Activated CD4-positive, alpha-beta T cell treated with anti-CD3 and anti-CD28 coated beads, Interleukin-2, amount 10 ng/mL, durations not matched to agents 24 days and 14 days (primary cell): ENCODE measurements around the gene EPHA4. TPM values are rescaled to one million over a fixed set of nuclear protein-coding genes. Genes with fewer than 3 reads are reported as not detected.

Experiments
- DNase-seq: peaks from one replicate; pipeline ENCODE4 v3.0.0; 2022
- H3K27ac Mint-ChIP-seq: one replicate; pipeline ENCODE4 v1.8.0; 2022; ENCODE audit warnings: mild to moderate bottlenecking, mixed read lengths
- H3K27me3 Mint-ChIP-seq: one replicate; pipeline ENCODE4 v1.8.0; 2022; ENCODE audit warnings: mixed read lengths
- H3K36me3 Mint-ChIP-seq: one replicate; pipeline ENCODE4 v1.8.0; 2022; ENCODE audit warnings: low read depth, mild to moderate bottlenecking, mixed read lengths
- H3K4me1 Mint-ChIP-seq: one replicate; pipeline ENCODE4 v1.8.0; 2021; ENCODE audit warnings: mixed read lengths
- H3K4me3 Mint-ChIP-seq: one replicate; pipeline ENCODE4 v1.8.0; 2022; ENCODE audit warnings: mild to moderate bottlenecking, moderate library complexity, mixed read lengths
- H3K9me3 Mint-ChIP-seq: one replicate; pipeline ENCODE4 v1.8.0; 2021; ENCODE audit warnings: mixed read lengths
- intact Hi-C: fragments of 100-400 bp; cut with micrococcal nuclease; formaldehyde crosslinking; loops from one replicate; pipeline ENCODE4 v1.15.1; 2023
- total RNA-seq: library from RNA; stranded (reverse); gene quantifications from 2 replicates; pipeline ENCODE4 v1.2.3, GENCODE V29; 2022

Gene EPHA4
- 0.31 and 0.63 TPM in 2 replicates for total RNA-seq

DNA sequence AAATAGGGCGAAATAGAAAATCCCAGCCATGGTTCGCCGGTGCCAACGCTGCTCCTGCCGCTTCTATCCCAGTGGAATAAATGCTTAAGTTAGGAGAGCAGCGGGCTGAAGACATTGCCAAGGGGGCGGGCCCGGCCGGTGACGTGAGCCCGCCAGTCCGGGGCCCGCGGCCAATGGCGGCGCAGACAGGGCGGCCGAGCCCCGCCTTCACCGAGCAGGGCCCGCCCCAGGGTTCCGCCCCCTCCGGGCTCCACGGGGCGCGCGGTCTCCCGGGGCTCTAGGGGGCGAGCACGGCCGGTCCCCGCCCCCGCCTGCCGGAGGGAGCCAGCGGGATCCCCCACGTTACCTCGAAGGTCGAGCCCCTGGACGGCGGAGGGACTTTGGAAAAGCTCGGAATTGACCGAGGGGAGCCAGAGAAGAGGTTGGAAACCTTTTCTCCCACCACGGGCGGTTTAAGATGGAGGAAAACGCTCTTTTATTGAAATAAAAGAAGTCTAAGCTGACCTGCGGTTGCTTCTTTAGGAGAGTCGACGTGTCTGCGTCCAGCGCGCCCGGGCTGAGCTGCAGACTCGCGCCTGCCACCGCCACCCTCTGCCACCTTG is at the start of gene EPHA4:
Gene EPHA4, minus strand, starts transcription at position 86 of the 602 bp plus-strand sequence. Its CDS starts 56 bp downstream, at position 30.
- H3K4me3 Mint-ChIP-seq, result peak within 1 kb of the TSS; percentile 84
- peak within 1 kb of the TSS; percentile 68 for H3K27ac Mint-ChIP-seq
- DNase-seq, result peak; percentile 97
- intact Hi-C loops, result loop anchor here (5.0 to 10.0 kb wide), 5 partner anchors 70 to 1838 kb away; no protein-coding TSS in a partner anchor
- peaks cover 28% of the 10 kb centered on the region for H3K4me1 Mint-ChIP-seq
- H3K9me3 Mint-ChIP-seq, result no peaks in the 10 kb centered on the region
- peaks cover 65% of the 10 kb centered on the region for H3K27me3 Mint-ChIP-seq
- peaks cover 8% of the 10 kb centered on the region for H3K36me3 Mint-ChIP-seq

- H3K36me3 Mint-ChIP-seq, result no peaks in the 10 kb centered on the region
- H3K27ac Mint-ChIP-seq, result no peak overlapping the region
- no peaks in the 10 kb centered on the region for H3K9me3 Mint-ChIP-seq
- no peaks in the 10 kb centered on the region for H3K27me3 Mint-ChIP-seq
- H3K4me1 Mint-ChIP-seq, result no peaks in the 10 kb centered on the region
- no peak for DNase-seq
- intact Hi-C loops, result no loop called here
- no peak overlapping the region for H3K4me3 Mint-ChIP-seq
Observed at GRCh38 chr2:221618007-221618406, 45.9 kb upstream of the EPHA4 start.

DNA sequence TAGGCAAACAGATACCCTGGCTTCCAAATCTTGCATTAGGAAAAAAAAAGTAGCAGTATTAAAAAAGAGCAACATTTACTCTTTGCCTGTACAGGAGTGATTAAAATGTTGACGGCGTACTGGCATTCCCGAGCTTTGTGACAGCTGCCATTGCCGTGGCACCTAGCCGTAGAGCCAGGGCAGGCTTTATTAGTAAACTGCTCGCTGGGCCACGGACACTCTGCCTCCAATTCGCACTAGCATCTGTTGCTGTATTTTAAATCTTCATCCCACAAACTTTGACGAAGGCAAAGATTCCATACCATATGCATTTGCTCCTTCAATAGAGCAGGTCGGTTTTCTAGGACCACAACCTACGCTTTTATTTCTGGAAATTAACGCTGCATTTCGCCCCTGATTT is 44.5 kb upstream of the EPHA4 start:
- intact Hi-C loops, result no loop called here
- H3K27ac Mint-ChIP-seq, result no peak overlapping the region
- H3K9me3 Mint-ChIP-seq, result no peaks in the 10 kb centered on the region
- no peaks in the 10 kb centered on the region for H3K27me3 Mint-ChIP-seq
- no peak for DNase-seq
- H3K4me1 Mint-ChIP-seq, result no peaks in the 10 kb centered on the region
- no peak overlapping the region for H3K4me3 Mint-ChIP-seq
- no peaks in the 10 kb centered on the region for H3K36me3 Mint-ChIP-seq

- no peak overlapping the region for H3K4me3 Mint-ChIP-seq
- H3K27me3 Mint-ChIP-seq, result no peaks in the 10 kb centered on the region
- H3K27ac Mint-ChIP-seq, result no peak overlapping the region
- H3K4me1 Mint-ChIP-seq, result no peaks in the 10 kb centered on the region
- H3K36me3 Mint-ChIP-seq, result no peaks in the 10 kb centered on the region
- intact Hi-C loops, result no loop called here
- DNase-seq, result no peak
- H3K9me3 Mint-ChIP-seq, result no peaks in the 10 kb centered on the region
Observed at GRCh38 chr2:221614274-221614673, 42.2 kb upstream of the EPHA4 start.

DNA sequence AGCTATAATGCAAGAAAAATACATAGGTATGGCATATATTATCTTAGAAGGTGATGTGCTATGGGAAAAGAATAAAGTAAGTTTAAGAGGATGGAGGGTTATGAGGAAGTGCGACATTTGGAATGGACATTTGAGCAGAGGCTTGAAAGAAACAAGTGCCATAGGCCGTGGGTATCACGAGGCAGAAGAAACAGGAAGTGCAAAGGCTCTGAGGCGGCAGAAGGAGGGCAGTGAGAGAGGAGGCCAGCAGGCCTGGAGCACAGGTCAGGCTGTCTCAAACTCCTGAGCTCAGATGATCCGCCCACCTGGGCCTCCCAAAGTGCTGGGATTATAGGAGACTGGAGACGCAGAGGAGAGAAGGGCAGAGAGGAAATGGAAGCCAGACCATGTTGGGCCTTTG is 40.7 kb upstream of the EPHA4 start:
- Mint-ChIP-seq H3K27me3 (no peaks in the 10 kb centered on the region), H3K4me1 (no peaks in the 10 kb centered on the region), H3K36me3 (no peaks in the 10 kb centered on the region), H3K9me3 (no peaks in the 10 kb centered on the region), H3K4me3 (no peak overlapping the region), H3K27ac (no peak overlapping the region)
- no peak for DNase-seq
- intact Hi-C loops, result no loop called here

GRCh38 chr2:221612161-221612560 is 40.1 kb upstream of the EPHA4 start:
- H3K36me3 Mint-ChIP-seq, result no peaks in the 10 kb centered on the region
- H3K4me1 Mint-ChIP-seq, result no peaks in the 10 kb centered on the region
- DNase-seq, result no peak
- H3K27ac Mint-ChIP-seq, result no peak overlapping the region
- no peaks in the 10 kb centered on the region for H3K27me3 Mint-ChIP-seq
- no peaks in the 10 kb centered on the region for H3K9me3 Mint-ChIP-seq
- intact Hi-C loops, result no loop called here
- no peak overlapping the region for H3K4me3 Mint-ChIP-seq

- Mint-ChIP-seq H3K9me3 (no peaks in the 10 kb centered on the region), H3K4me3 (no peak overlapping the region), H3K27me3 (no peaks in the 10 kb centered on the region), H3K27ac (no peak overlapping the region), H3K4me1 (no peaks in the 10 kb centered on the region), H3K36me3 (no peaks in the 10 kb centered on the region)
- no peak for DNase-seq
- intact Hi-C loops, result no loop called here
Observed at GRCh38 chr2:221610675-221611074, 38.6 kb upstream of the EPHA4 start.

GRCh38 chr2:221610255-221610654 is 38.2 kb upstream of the EPHA4 start:
- intact Hi-C loops, result no loop called here
- no peak overlapping the region for H3K27ac Mint-ChIP-seq
- H3K36me3 Mint-ChIP-seq, result no peaks in the 10 kb centered on the region
- H3K27me3 Mint-ChIP-seq, result no peaks in the 10 kb centered on the region
- DNase-seq, result no peak
- H3K9me3 Mint-ChIP-seq, result no peaks in the 10 kb centered on the region
- H3K4me1 Mint-ChIP-seq, result no peaks in the 10 kb centered on the region
- no peak overlapping the region for H3K4me3 Mint-ChIP-seq

GRCh38 chr2:221608442-221608841 is 36.3 kb upstream of the EPHA4 start:
- intact Hi-C loops, result no loop called here
- H3K4me1 Mint-ChIP-seq, result no peaks in the 10 kb centered on the region

GRCh38 chr2:221606424-221606823 is 34.3 kb upstream of the EPHA4 start:
- no peak for DNase-seq
- H3K4me1 Mint-ChIP-seq, result no peaks in the 10 kb centered on the region
- H3K9me3 Mint-ChIP-seq, result no peaks in the 10 kb centered on the region
- H3K27ac Mint-ChIP-seq, result no peak overlapping the region
- peaks cover 3% of the 10 kb centered on the region for H3K27me3 Mint-ChIP-seq
- no peak overlapping the region for H3K4me3 Mint-ChIP-seq
- intact Hi-C loops, result no loop called here
- H3K36me3 Mint-ChIP-seq, result no peaks in the 10 kb centered on the region

More at GRCh38 chr2:221608442-221608841, 36.3 kb upstream of the EPHA4 start:
- H3K9me3 Mint-ChIP-seq, result no peaks in the 10 kb centered on the region
- H3K27me3 Mint-ChIP-seq, result peaks cover 3% of the 10 kb centered on the region
- H3K4me3 Mint-ChIP-seq, result no peak overlapping the region
- H3K27ac Mint-ChIP-seq, result no peak overlapping the region
- no peaks in the 10 kb centered on the region for H3K36me3 Mint-ChIP-seq
- DNase-seq, result no peak

- H3K27ac Mint-ChIP-seq, result no peak overlapping the region
- peaks cover 3% of the 10 kb centered on the region for H3K27me3 Mint-ChIP-seq
- no peaks in the 10 kb centered on the region for H3K4me1 Mint-ChIP-seq
- intact Hi-C loops, result no loop called here
- H3K4me3 Mint-ChIP-seq, result no peak overlapping the region
- no peak for DNase-seq
- H3K36me3 Mint-ChIP-seq, result no peaks in the 10 kb centered on the region
- H3K9me3 Mint-ChIP-seq, result no peaks in the 10 kb centered on the region
Observed at GRCh38 chr2:221605751-221606240, 33.7 kb upstream of the EPHA4 start.

- Mint-ChIP-seq H3K36me3 (no peaks in the 10 kb centered on the region), H3K27me3 (peaks cover 3% of the 10 kb centered on the region), H3K4me1 (no peaks in the 10 kb centered on the region), H3K4me3 (no peak overlapping the region), H3K9me3 (no peaks in the 10 kb centered on the region), H3K27ac (no peak overlapping the region)
- DNase-seq, result no peak
- intact Hi-C loops, result no loop called here
Observed at GRCh38 chr2:221602938-221603337, 30.8 kb upstream of the EPHA4 start.

GRCh38 chr2:221601376-221601775 is 29.3 kb upstream of the EPHA4 start:
- Mint-ChIP-seq H3K27me3 (peaks cover 3% of the 10 kb centered on the region), H3K36me3 (no peaks in the 10 kb centered on the region), H3K4me3 (no peak overlapping the region), H3K4me1 (no peaks in the 10 kb centered on the region), H3K9me3 (no peaks in the 10 kb centered on the region), H3K27ac (no peak overlapping the region)
- intact Hi-C loops, result no loop called here
- DNase-seq, result no peak

DNA sequence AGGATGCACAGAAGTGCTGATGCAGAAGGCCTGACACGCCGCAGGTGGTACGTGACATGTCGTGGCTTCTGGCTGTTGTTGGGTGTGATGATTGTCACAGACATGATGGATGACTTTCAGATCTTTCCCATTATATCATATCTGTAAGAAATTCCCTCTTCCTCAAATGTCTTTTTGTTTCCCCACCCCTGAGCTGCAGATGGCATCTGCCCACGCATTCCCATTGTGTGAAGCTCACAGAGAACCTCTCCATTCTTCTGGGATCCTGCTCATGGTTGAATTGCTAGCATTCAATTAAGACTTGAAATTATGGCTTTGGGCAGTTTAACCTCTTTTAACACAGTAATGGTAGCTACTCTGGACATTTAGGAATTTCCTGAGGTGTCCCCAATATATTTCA is 28.3 kb upstream of the EPHA4 start:
- no peak overlapping the region for H3K4me3 Mint-ChIP-seq
- H3K9me3 Mint-ChIP-seq, result no peaks in the 10 kb centered on the region
- H3K27me3 Mint-ChIP-seq, result peaks cover 3% of the 10 kb centered on the region
- no peaks in the 10 kb centered on the region for H3K4me1 Mint-ChIP-seq
- no peaks in the 10 kb centered on the region for H3K36me3 Mint-ChIP-seq
- no peak for DNase-seq
- no peak overlapping the region for H3K27ac Mint-ChIP-seq
- intact Hi-C loops, result no loop called here

DNA sequence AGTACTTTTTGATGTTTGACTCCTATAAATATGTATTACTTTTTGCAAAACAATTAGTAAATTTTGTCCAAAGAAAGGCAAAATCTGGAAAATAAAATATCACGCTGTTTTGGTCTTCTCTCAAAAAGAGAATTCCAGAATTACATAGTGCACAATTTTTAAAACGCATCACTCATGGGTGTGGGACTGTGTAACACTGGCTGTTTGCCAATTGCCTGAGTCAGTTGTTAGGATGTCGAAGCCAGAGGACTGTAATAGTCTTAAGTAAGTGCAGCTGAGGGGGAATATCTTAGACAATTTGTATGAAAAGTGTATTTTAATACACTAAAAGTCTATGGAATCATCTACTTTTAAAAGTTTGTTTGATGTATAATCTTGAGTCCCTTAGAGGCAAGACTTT is 24.1 kb upstream of the EPHA4 start:
- H3K4me1 Mint-ChIP-seq, result no peaks in the 10 kb centered on the region
- no peak overlapping the region for H3K27ac Mint-ChIP-seq
- H3K27me3 Mint-ChIP-seq, result no peaks in the 10 kb centered on the region
- intact Hi-C loops, result no loop called here
- H3K4me3 Mint-ChIP-seq, result no peak overlapping the region
- H3K36me3 Mint-ChIP-seq, result no peaks in the 10 kb centered on the region
- H3K9me3 Mint-ChIP-seq, result no peaks in the 10 kb centered on the region
- no peak for DNase-seq
